PFSK-1 (cell line): ENCODE results near the gene TULP3. TPM values are rescaled to one million over a fixed set of nuclear protein-coding genes. Genes with fewer than 3 reads are reported as not detected.

Experiments used
- FOXP2 ChIP-seq: optimal IDR thresholded peaks from 2 replicates; pipeline ENCODE3; 2011; ENCODE audit warnings: borderline replicate concordance, control low read depth, inconsistent platforms; ENCODE audit not compliant: insufficient read depth; ENCODE audit errors: extremely low read length, extremely low read depth
- POLR2AphosphoS5 ChIP-seq: IDR thresholded peaks from 2 replicates; pipeline ENCODE4 v1.6.1; 2012; ENCODE audit warnings: low read depth, mild to moderate bottlenecking, control low read depth, low read length, moderate library complexity
- REST ChIP-seq, 2 experiments: IDR thresholded peaks; 2 replicates each; pipeline versions ENCODE4 v1.6.1 to v1.8.0; 2011 to 2012; ENCODE audit warnings: low read depth in 2 of 2, low read length in 2 of 2, control low read depth in 1 of 2, inconsistent platforms in 1 of 2, mild to moderate bottlenecking in 1 of 2, moderate library complexity in 1 of 2; ENCODE audit not compliant: insufficient read depth in 1 of 2
- SIN3A ChIP-seq: IDR thresholded peaks from 2 replicates; pipeline ENCODE4 v1.6.1; 2012; ENCODE audit warnings: mild to moderate bottlenecking, low read length, moderate library complexity, borderline replicate concordance; ENCODE audit not compliant: insufficient read depth
- TAF1 ChIP-seq: IDR thresholded peaks from 2 replicates; pipeline ENCODE4 v1.6.1; 2012; ENCODE audit warnings: low read length, control low read depth, borderline replicate concordance; ENCODE audit not compliant: insufficient read depth
- polyA plus RNA-seq: library from polyadenylated mRNA; unstranded; fragments of >200 nt; gene quantifications from one replicate; pipeline ENCODE4 v1.2.1, GENCODE V29; 2012; ENCODE audit warnings: low read depth, missing spikeins; ENCODE audit not compliant: insufficient read length

The TULP3 gene
- polyA plus RNA-seq = 15.8 TPM

DNA sequence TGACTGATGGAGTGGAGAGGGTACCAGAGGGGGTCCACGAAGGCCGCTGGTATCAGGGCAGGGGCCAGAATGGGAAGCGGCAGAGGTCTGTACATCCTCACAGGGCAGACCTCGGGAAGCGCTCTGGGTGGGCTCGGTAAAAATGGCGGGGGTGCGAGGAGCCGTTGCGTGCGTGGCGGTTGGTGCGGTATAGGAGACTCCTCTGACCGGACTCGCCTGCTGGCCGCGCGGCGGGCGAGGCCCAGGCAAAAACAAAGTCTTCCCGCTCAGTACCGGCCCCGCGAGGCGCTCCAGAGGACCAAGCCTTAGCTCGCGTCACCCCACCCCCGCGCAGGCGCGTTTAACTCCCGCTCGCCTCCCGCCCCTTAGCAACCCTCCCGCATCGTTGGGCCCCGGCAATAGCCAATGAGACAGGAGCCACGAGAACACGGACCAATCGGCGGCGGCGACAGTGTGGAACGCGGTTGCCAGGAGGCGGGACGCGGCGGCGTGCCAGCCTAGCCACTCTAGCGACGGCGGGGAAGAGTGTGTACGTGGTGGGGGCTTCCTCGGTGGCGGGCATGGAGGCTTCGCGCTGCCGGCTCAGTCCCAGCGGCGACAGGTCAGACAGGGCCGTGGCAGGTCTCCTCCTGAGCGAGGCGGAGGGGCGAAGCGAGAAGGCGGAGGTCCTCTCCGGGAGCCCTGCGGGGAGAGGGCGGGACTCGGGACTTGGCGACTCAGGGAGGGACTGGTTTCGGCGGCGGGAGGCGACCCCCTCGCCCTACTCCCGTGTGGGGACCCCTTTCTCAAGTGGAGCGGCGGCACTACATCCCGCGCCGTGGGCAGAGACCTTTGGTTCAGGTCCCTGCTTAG, at the start of gene TULP3:
TSS of gene TULP3 (plus strand) at position 504 of the 852 bp plus-strand sequence. CDS start at position 561, 57 bp downstream.
- TF ChIP-seq SIN3A (0 out of 2 replicates have a peak, but pooled peaks have one; percentile 54), TAF1 (peak; percentile 78; the same call in 1 of the 2 replicates), FOXP2 (peak; percentile 89), REST (IDR thresholded peaks at IDR 0.05; ENCODE audit: insufficient read depth in 1 of 2, low read depth in 2 of 2, low read length in 2 of 2) (no peak), POLR2AphosphoS5 (peak; percentile 91)

DNA sequence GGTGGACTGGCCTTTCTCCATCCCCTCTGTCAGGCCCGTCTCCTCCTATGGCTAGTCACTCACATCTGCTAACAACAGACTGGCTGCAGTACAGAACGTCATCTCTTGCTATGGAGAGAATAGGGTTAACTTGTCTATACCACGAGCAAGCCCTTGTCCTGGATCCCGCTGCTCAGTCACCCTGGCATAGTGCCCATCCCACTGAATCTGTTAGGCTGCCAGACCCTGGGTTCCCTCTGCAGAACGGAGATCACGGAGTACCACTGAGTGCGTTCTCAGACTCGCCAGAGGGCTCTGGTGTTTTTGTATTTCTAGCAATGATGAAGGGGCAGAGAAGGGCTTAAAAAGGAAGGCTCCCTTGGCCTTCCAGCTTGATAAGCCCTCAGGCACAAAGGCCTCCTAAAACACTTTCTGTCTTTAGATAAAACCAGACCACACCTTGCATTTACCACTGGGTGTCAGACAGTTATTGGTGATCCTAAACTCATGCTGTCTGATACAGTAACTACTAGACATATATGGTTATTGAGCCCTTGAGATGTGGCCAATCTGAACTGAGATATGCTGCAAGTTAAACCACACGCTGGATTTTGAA, 49.5 kb upstream of the TULP3 start:
- no peak for TF ChIP-seq SIN3A
- TF ChIP-seq POLR2AphosphoS5 = no peak
- TF ChIP-seq REST (IDR thresholded peaks at IDR 0.05; ENCODE audit: insufficient read depth in 1 of 2, low read depth in 2 of 2, low read length in 2 of 2) = no peak
- no peak for TF ChIP-seq FOXP2
- TF ChIP-seq TAF1 = no peak

- TF ChIP-seq FOXP2 (no peak), TAF1 (no peak), SIN3A (no peak), REST (IDR thresholded peaks at IDR 0.05; ENCODE audit: insufficient read depth in 1 of 2, low read depth in 2 of 2, low read length in 2 of 2) (no peak), POLR2AphosphoS5 (no peak)
Observed at GRCh38 chr12:2842948-2843347, 47.7 kb upstream of the TULP3 start.

GRCh38 chr12:2844786-2845185, 45.9 kb upstream of the TULP3 start:
- TF ChIP-seq POLR2AphosphoS5 = no peak
- TF ChIP-seq TAF1 = no peak
- TF ChIP-seq REST (IDR thresholded peaks at IDR 0.05; ENCODE audit: insufficient read depth in 1 of 2, low read depth in 2 of 2, low read length in 2 of 2) = no peak
- TF ChIP-seq SIN3A = no peak
- no peak for TF ChIP-seq FOXP2
